ENCODE results near the gene SPDYE16. TPM values are rescaled to one million over a fixed set of nuclear protein-coding genes. Genes with fewer than 3 reads are reported as not detected.
"Not testable (repeated sequence)": the region's sequence is repeated elsewhere in the genome, so short reads cannot be mapped to it uniquely, and the experiment has no call there.

SPDYE16 gene
- total RNA-seq, 1 donor from 2014 or later: 0.18 TPM

- H3K27me3 Mint-ChIP-seq (ENCODE audit: low read depth): not testable (repeated sequence)
These were observed 40.9 kb downstream of the SPDYE16 start for GRCh38 chr7:76502224-76502623.

GRCh38 chr7:76499924-76500241 is 43.2 kb downstream of the SPDYE16 start:
- not testable (repeated sequence) for DNase-seq (ENCODE audit: low spot score in 2 of 2, unreplicated experiment in 2 of 2); H3K27ac Mint-ChIP-seq; H3K27me3 Mint-ChIP-seq (ENCODE audit: low read depth); H3K4me3 Mint-ChIP-seq; H3K4me1 Mint-ChIP-seq; H3K36me3 Mint-ChIP-seq; H3K9me3 Mint-ChIP-seq

More at GRCh38 chr7:76502224-76502623, 40.9 kb downstream of the SPDYE16 start:
- not testable (repeated sequence) for H3K4me3 Mint-ChIP-seq; H3K27ac Mint-ChIP-seq; H3K4me1 Mint-ChIP-seq; DNase-seq (ENCODE audit: low spot score in 2 of 2, unreplicated experiment in 2 of 2); H3K9me3 Mint-ChIP-seq; H3K36me3 Mint-ChIP-seq

GRCh38 chr7:76499201-76499923 is 43.7 kb downstream of the SPDYE16 start:
- not testable (repeated sequence) for H3K36me3 Mint-ChIP-seq; H3K4me3 Mint-ChIP-seq; DNase-seq (ENCODE audit: low spot score in 2 of 2, unreplicated experiment in 2 of 2)

GRCh38 chr7:76498583-76499200 is 44.4 kb downstream of the SPDYE16 start:
- not testable (repeated sequence) for H3K27ac Mint-ChIP-seq; H3K36me3 Mint-ChIP-seq; H3K9me3 Mint-ChIP-seq; H3K4me1 Mint-ChIP-seq; H3K4me3 Mint-ChIP-seq; H3K27me3 Mint-ChIP-seq (ENCODE audit: low read depth); DNase-seq (ENCODE audit: low spot score in 2 of 2, unreplicated experiment in 2 of 2)

More at GRCh38 chr7:76499201-76499923, 43.7 kb downstream of the SPDYE16 start:
- H3K9me3 Mint-ChIP-seq; H3K27me3 Mint-ChIP-seq (ENCODE audit: low read depth); H3K27ac Mint-ChIP-seq; H3K4me1 Mint-ChIP-seq: not testable (repeated sequence)

- not testable (repeated sequence) for H3K27me3 Mint-ChIP-seq (ENCODE audit: low read depth); H3K27ac Mint-ChIP-seq; H3K4me3 Mint-ChIP-seq; DNase-seq (ENCODE audit: low spot score in 2 of 2, unreplicated experiment in 2 of 2); H3K4me1 Mint-ChIP-seq; H3K36me3 Mint-ChIP-seq; H3K9me3 Mint-ChIP-seq
These were observed 45.0 kb downstream of the SPDYE16 start for GRCh38 chr7:76497918-76498582.

- not testable (repeated sequence) for H3K4me3 Mint-ChIP-seq; H3K27me3 Mint-ChIP-seq (ENCODE audit: low read depth); DNase-seq (ENCODE audit: low spot score in 2 of 2, unreplicated experiment in 2 of 2); H3K27ac Mint-ChIP-seq; H3K4me1 Mint-ChIP-seq; H3K9me3 Mint-ChIP-seq; H3K36me3 Mint-ChIP-seq
These were observed 47.4 kb downstream of the SPDYE16 start for GRCh38 chr7:76495717-76496116.

- not testable (repeated sequence) for H3K27ac Mint-ChIP-seq; H3K4me3 Mint-ChIP-seq; H3K27me3 Mint-ChIP-seq (ENCODE audit: low read depth); H3K36me3 Mint-ChIP-seq; H3K4me1 Mint-ChIP-seq; DNase-seq (ENCODE audit: low spot score in 2 of 2, unreplicated experiment in 2 of 2); H3K9me3 Mint-ChIP-seq
These were observed 51.0 kb downstream of the SPDYE16 start for GRCh38 chr7:76492139-76492538.

GRCh38 chr7:76487969-76488368 is 55.1 kb downstream of the SPDYE16 start:
- not testable (repeated sequence) for H3K4me1 Mint-ChIP-seq; H3K27ac Mint-ChIP-seq; H3K4me3 Mint-ChIP-seq; H3K36me3 Mint-ChIP-seq; DNase-seq (ENCODE audit: low spot score in 2 of 2, unreplicated experiment in 2 of 2); H3K27me3 Mint-ChIP-seq (ENCODE audit: low read depth); H3K9me3 Mint-ChIP-seq

- not testable (repeated sequence) for H3K4me3 Mint-ChIP-seq; DNase-seq (ENCODE audit: low spot score in 2 of 2, unreplicated experiment in 2 of 2); H3K4me1 Mint-ChIP-seq; H3K36me3 Mint-ChIP-seq; H3K27me3 Mint-ChIP-seq (ENCODE audit: low read depth); H3K27ac Mint-ChIP-seq; H3K9me3 Mint-ChIP-seq
These were observed 56.5 kb downstream of the SPDYE16 start for GRCh38 chr7:76486618-76487017.

GRCh38 chr7:76485822-76486610 is 57.1 kb downstream of the SPDYE16 start:
- H3K27me3 Mint-ChIP-seq (ENCODE audit: low read depth); H3K27ac Mint-ChIP-seq; DNase-seq (ENCODE audit: low spot score in 2 of 2, unreplicated experiment in 2 of 2); H3K4me1 Mint-ChIP-seq; H3K36me3 Mint-ChIP-seq; H3K9me3 Mint-ChIP-seq; H3K4me3 Mint-ChIP-seq: not testable (repeated sequence)

GRCh38 chr7:76484456-76484855 is 58.6 kb downstream of the SPDYE16 start:
- H3K4me3 Mint-ChIP-seq; H3K9me3 Mint-ChIP-seq; DNase-seq (ENCODE audit: low spot score in 2 of 2, unreplicated experiment in 2 of 2); H3K4me1 Mint-ChIP-seq; H3K27me3 Mint-ChIP-seq (ENCODE audit: low read depth); H3K27ac Mint-ChIP-seq; H3K36me3 Mint-ChIP-seq: not testable (repeated sequence)

- not testable (repeated sequence) for H3K27me3 Mint-ChIP-seq (ENCODE audit: low read depth); H3K4me1 Mint-ChIP-seq; H3K4me3 Mint-ChIP-seq; H3K36me3 Mint-ChIP-seq; H3K9me3 Mint-ChIP-seq; H3K27ac Mint-ChIP-seq; DNase-seq (ENCODE audit: low spot score in 2 of 2, unreplicated experiment in 2 of 2)
These were observed 60.0 kb downstream of the SPDYE16 start for GRCh38 chr7:76483081-76483480.

GRCh38 chr7:76482660-76483059 is 60.4 kb downstream of the SPDYE16 start:
- not testable (repeated sequence) for H3K36me3 Mint-ChIP-seq

More at GRCh38 chr7:76482660-76483059, 60.4 kb downstream of the SPDYE16 start:
- not testable (repeated sequence) for H3K27ac Mint-ChIP-seq; H3K4me3 Mint-ChIP-seq; H3K9me3 Mint-ChIP-seq; H3K27me3 Mint-ChIP-seq (ENCODE audit: low read depth); DNase-seq (ENCODE audit: low spot score in 2 of 2, unreplicated experiment in 2 of 2); H3K4me1 Mint-ChIP-seq
